Esophagus squamous epithelium (tissue), 4 donors: ENCODE measurements around the gene DAPK2.

Experiments used
- POLR2A ChIP-seq, 4 donors: fragments of 450-650 bp; IDR thresholded peaks; one replicate each; pipeline ENCODE4 v1.6.1; 2017; ENCODE audit warnings: antibody characterized with exemption in 4 of 4, mild to moderate bottlenecking in 4 of 4, moderate library complexity in 3 of 4
- TF ChIP-seq, protein P1 (sequence below), 6 experiments: fragments of 450-650 bp in 4 of 6; fragments of 200-600 bp in 2 of 6; sonication (generic) in 2 of 6; IDR thresholded peaks; one replicate each; pipeline ENCODE4 v1.5.1; 2016 to 2019; ENCODE audit warnings: antibody characterized with exemption in 6 of 6, mild to moderate bottlenecking in 4 of 6, moderate library complexity in 4 of 6

DNA sequence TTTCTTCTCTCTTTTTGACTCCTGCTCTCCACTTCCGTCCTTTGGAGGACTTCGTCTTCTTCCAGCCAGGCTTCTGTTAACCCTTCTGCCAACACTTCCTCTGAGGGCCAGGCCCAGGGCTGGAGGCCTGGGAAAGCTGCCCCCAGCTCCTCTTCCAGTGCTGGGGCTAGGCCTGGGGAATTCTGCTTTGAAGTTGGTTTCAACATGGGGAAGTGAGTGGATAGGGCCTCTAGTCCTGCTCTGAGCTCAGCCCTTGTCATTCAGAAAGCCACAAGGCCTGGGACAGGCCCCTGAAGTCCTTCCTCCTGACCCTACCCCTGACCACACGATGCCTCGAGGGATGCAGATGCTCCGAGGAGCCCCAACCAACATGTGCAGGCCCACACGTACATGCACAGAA lies 158.7 kb downstream of the DAPK2 start:
- TF ChIP-seq, protein P1, sequence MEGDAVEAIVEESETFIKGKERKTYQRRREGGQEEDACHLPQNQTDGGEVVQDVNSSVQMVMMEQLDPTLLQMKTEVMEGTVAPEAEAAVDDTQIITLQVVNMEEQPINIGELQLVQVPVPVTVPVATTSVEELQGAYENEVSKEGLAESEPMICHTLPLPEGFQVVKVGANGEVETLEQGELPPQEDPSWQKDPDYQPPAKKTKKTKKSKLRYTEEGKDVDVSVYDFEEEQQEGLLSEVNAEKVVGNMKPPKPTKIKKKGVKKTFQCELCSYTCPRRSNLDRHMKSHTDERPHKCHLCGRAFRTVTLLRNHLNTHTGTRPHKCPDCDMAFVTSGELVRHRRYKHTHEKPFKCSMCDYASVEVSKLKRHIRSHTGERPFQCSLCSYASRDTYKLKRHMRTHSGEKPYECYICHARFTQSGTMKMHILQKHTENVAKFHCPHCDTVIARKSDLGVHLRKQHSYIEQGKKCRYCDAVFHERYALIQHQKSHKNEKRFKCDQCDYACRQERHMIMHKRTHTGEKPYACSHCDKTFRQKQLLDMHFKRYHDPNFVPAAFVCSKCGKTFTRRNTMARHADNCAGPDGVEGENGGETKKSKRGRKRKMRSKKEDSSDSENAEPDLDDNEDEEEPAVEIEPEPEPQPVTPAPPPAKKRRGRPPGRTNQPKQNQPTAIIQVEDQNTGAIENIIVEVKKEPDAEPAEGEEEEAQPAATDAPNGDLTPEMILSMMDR (IDR thresholded peaks at IDR 0.05), result no peak
- TF ChIP-seq POLR2A (IDR thresholded peaks at IDR 0.05), result no peak
